GM12801 (cell line): ENCODE data around the gene ZFYVE21.

Source experiments
- CTCF ChIP-seq: IDR thresholded peaks from one replicate; pipeline ENCODE4 v1.5.1; 2011; ENCODE audit warnings: control low read depth; ENCODE audit not compliant: insufficient read length; ENCODE audit errors: extremely low read depth

Gene ZFYVE21

GRCh38 chr14:103738166-103738565, 22.6 kb downstream of the ZFYVE21 start:
- TF ChIP-seq CTCF: no peak

GRCh38 chr14:103738701-103739451, 23.3 kb downstream of the ZFYVE21 start:
- no peak for TF ChIP-seq CTCF

GRCh38 chr14:103739466-103739792, 23.8 kb downstream of the ZFYVE21 start:
- TF ChIP-seq CTCF: no peak

- TF ChIP-seq CTCF: no peak
Observed at GRCh38 chr14:103739793-103740501, 24.3 kb downstream of the ZFYVE21 start.

GRCh38 chr14:103740991-103741689, 25.5 kb downstream of the ZFYVE21 start:
- no peak for TF ChIP-seq CTCF

- TF ChIP-seq CTCF: no peak
Observed at GRCh38 chr14:103741876-103742275, 26.3 kb downstream of the ZFYVE21 start.

GRCh38 chr14:103742499-103743255, 27.1 kb downstream of the ZFYVE21 start:
- TF ChIP-seq CTCF: no peak
